22Rv1 (cell line): ENCODE measurements around the gene CACNB2.

ENCODE experiments used
- ZFX ChIP-seq: fragments of 450-650 bp; IDR thresholded peaks from 2 replicates; pipeline ENCODE4 v1.6.1; 2017; ENCODE audit warnings: antibody characterized with exemption, borderline replicate concordance
- TF ChIP-seq, protein P1 (sequence below): fragments of 450-650 bp; IDR thresholded peaks from 2 replicates; pipeline ENCODE4 v1.5.1; 2017; ENCODE audit warnings: mild to moderate bottlenecking

- TF ChIP-seq, protein P1, sequence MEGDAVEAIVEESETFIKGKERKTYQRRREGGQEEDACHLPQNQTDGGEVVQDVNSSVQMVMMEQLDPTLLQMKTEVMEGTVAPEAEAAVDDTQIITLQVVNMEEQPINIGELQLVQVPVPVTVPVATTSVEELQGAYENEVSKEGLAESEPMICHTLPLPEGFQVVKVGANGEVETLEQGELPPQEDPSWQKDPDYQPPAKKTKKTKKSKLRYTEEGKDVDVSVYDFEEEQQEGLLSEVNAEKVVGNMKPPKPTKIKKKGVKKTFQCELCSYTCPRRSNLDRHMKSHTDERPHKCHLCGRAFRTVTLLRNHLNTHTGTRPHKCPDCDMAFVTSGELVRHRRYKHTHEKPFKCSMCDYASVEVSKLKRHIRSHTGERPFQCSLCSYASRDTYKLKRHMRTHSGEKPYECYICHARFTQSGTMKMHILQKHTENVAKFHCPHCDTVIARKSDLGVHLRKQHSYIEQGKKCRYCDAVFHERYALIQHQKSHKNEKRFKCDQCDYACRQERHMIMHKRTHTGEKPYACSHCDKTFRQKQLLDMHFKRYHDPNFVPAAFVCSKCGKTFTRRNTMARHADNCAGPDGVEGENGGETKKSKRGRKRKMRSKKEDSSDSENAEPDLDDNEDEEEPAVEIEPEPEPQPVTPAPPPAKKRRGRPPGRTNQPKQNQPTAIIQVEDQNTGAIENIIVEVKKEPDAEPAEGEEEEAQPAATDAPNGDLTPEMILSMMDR: no peak
- no peak for TF ChIP-seq ZFX
Measured at GRCh38 chr10:18479502-18479901, 339.3 kb downstream of the CACNB2 start.
